IPS DF 19.7 (cell line): Measurements from ENCODE around the gene OR2F1.
"Not testable (repeated sequence)": the region's sequence is repeated elsewhere in the genome, so short reads cannot be mapped to it uniquely, and the experiment has no call there.

Source experiments
- DNase-seq: peaks from one replicate; pipeline ENCODE4 v3.0.0-alpha.2; 2013; ENCODE audit warnings: low read depth, low spot score

The OR2F1 gene

GRCh38 chr7:144006692-144007042 lies 52.0 kb downstream of the OR2F1 start:
- DNase-seq = no peak

- no peak for DNase-seq
Measured at GRCh38 chr7:144009361-144009760, 54.7 kb downstream of the OR2F1 start.

GRCh38 chr7:144010061-144010460 lies 55.4 kb downstream of the OR2F1 start:
- not testable (repeated sequence) for DNase-seq

GRCh38 chr7:144010821-144011220 lies 56.2 kb downstream of the OR2F1 start:
- DNase-seq = not testable (repeated sequence)

- no peak for DNase-seq
Measured at GRCh38 chr7:144011458-144012230, 57.0 kb downstream of the OR2F1 start.
